HUES6 (cell line): ENCODE measurements around the gene L2HGDH.

Experiments
- H3K27ac ChIP-seq: 2 replicates; pipeline ENCODE4 v1.7.0; 2013; ENCODE audit warnings: low read depth, mild to moderate bottlenecking, low read length, inconsistent platforms
- H3K27me3 ChIP-seq: 2 replicates; pipeline ENCODE4 v1.6.1; 2013; ENCODE audit warnings: low read length; ENCODE audit not compliant: control insufficient read depth, insufficient read depth
- H3K36me3 ChIP-seq: 2 replicates; pipeline ENCODE4 v1.6.1; 2013; ENCODE audit warnings: low read length; ENCODE audit not compliant: control insufficient read depth, insufficient read depth
- H3K4me1 ChIP-seq: 2 replicates; pipeline ENCODE4 v1.6.1; 2013; ENCODE audit warnings: low read length; ENCODE audit not compliant: control insufficient read depth, insufficient read depth
- H3K4me3 ChIP-seq: 2 replicates; pipeline ENCODE4 v1.5.1; 2013; ENCODE audit warnings: low read depth, low read length
- H3K9ac ChIP-seq: one replicate; pipeline ENCODE4 v1.6.1; 2013; ENCODE audit warnings: mild to moderate bottlenecking, low read length
- H3K9me3 ChIP-seq: 2 replicates; pipeline ENCODE4 v1.6.1; 2013; ENCODE audit warnings: low read depth, low read length; ENCODE audit not compliant: control insufficient read depth, insufficient read depth

Gene L2HGDH

DNA sequence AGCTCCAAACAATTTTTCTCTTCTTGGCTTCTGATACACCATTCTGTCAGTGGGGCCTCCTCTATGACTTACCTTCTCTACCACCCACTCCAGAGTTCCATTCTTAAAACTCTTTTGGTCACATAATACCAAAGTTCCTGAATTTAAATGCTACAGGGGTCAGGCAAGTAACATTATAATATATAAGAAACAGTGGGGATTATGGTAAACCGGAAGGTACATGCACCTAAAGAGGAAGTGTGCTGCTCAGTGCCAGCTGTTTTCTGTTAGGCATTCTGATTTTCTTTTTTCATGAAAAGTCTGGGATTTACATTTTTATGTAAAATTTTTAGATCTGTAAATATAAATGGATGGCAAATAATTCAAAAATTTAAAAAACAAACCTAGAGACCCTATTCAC is 120.5 kb downstream of the L2HGDH start:
- H3K4me1 ChIP-seq, result no peaks in the 10 kb centered on the region
- H3K9ac ChIP-seq, result no peak overlapping the region
- H3K9me3 ChIP-seq, result no peaks in the 10 kb centered on the region
- no peaks in the 10 kb centered on the region for H3K27me3 ChIP-seq
- no peak overlapping the region for H3K27ac ChIP-seq
- H3K4me3 ChIP-seq, result no peak overlapping the region
- 0 out of 2 replicates have a peak, but pooled peaks cover 4% of the 10 kb centered on the region for H3K36me3 ChIP-seq
